HepG2 (cell line): ENCODE data around the gene MYL6. TPM values are rescaled to one million over a fixed set of nuclear protein-coding genes. Genes with fewer than 3 reads are reported as not detected.

Experiments
- ATF1 ChIP-seq: IDR thresholded peaks from 2 replicates; pipeline ENCODE4 v1.6.1; 2016; ENCODE audit warnings: mild to moderate bottlenecking, control low read depth
- ATF7-NPFF ChIP-seq: sonication (generic); formaldehyde crosslinking; IDR thresholded peaks from 2 replicates; pipeline ENCODE4 v1.8.1; 2023; ENCODE audit warnings: mild to moderate bottlenecking, low read depth, missing genetic modification reagents, moderate library complexity
- DPF2 ChIP-seq: sonication (generic); formaldehyde crosslinking; IDR thresholded peaks from 2 replicates; pipeline ENCODE4 v1.4.0; 2020; ENCODE audit warnings: mild to moderate bottlenecking, low read depth, missing genetic modification reagents, borderline replicate concordance
- GABPB1 ChIP-seq: IDR thresholded peaks from 2 replicates; pipeline ENCODE4 v1.6.1; 2016; ENCODE audit warnings: mild to moderate bottlenecking, missing genetic modification reagents, moderate library complexity, missing compliant biosample characterization
- HES4 ChIP-seq: sonication (generic); formaldehyde crosslinking; IDR thresholded peaks from 2 replicates; pipeline ENCODE4 v1.9.0; 2021; ENCODE audit warnings: mild to moderate bottlenecking, missing genetic modification reagents, borderline replicate concordance
- HINFP ChIP-seq: sonication (generic); formaldehyde crosslinking; IDR thresholded peaks from 2 replicates; pipeline ENCODE4 v1.4.0; 2020; ENCODE audit warnings: low read depth, mild to moderate bottlenecking, missing genetic modification reagents
- HOXA5 ChIP-seq: sonication (generic); formaldehyde crosslinking; IDR thresholded peaks from 2 replicates; pipeline ENCODE4 v1.4.0; 2020; ENCODE audit warnings: missing genetic modification reagents
- IKZF5 ChIP-seq: IDR thresholded peaks from 2 replicates; pipeline ENCODE4 v1.6.1; 2018; ENCODE audit warnings: missing genetic modification reagents, mild to moderate bottlenecking, missing compliant biosample characterization
- IRF9 ChIP-seq: sonication (generic); formaldehyde crosslinking; IDR thresholded peaks from 2 replicates; pipeline ENCODE4 v1.8.0; 2022; ENCODE audit warnings: missing genetic modification reagents, mild to moderate bottlenecking, borderline replicate concordance
- MAZ ChIP-seq, 2 experiments: sonication (generic) in 1 of 2; formaldehyde crosslinking in 1 of 2; IDR thresholded peaks; 2 replicates each; pipeline versions ENCODE4 v1.5.0 to v1.6.1; 2012 to 2020; ENCODE audit warnings: low read depth in 2 of 2, mild to moderate bottlenecking in 2 of 2, borderline replicate concordance in 1 of 2, improper control_type of control experiment in 1 of 2, low read length in 1 of 2, missing genetic modification reagents in 1 of 2, moderate library complexity in 1 of 2
- MBNL3 ChIP-seq: fragments of 250-450 bp; sonication (Bioruptor Pico); conservative IDR thresholded peaks from 2 replicates; pipeline ENCODE4 v1.8.0; 2022; ENCODE audit warnings: mild to moderate bottlenecking, inconsistent platforms
- NR2F1 ChIP-seq, 2 experiments: fragments of 450-650 bp in 1 of 2; formaldehyde crosslinking in 1 of 2; IDR thresholded peaks; 2 replicates each; pipeline versions ENCODE4 v1.5.0 to v1.6.1; 2016 to 2020; ENCODE audit warnings: mild to moderate bottlenecking in 1 of 2, missing compliant biosample characterization in 1 of 2, missing genetic modification reagents in 1 of 2, moderate library complexity in 1 of 2
- NR2F2 ChIP-seq: IDR thresholded peaks from 2 replicates; pipeline ENCODE4 v1.6.1; 2012; ENCODE audit warnings: low read depth, inconsistent platforms, borderline replicate concordance
- TCF7L2 ChIP-seq: IDR thresholded peaks from 2 replicates; pipeline ENCODE4 v1.6.1; 2011; ENCODE audit warnings: mild to moderate bottlenecking, low read depth, low read length, moderate library complexity
- TFE3 ChIP-seq: IDR thresholded peaks from 2 replicates; pipeline ENCODE4 v1.6.1; 2016
- ZKSCAN1 ChIP-seq: fragments of 150-350 bp; IDR thresholded peaks from 2 replicates; pipeline ENCODE4 v1.6.1; 2014; ENCODE audit warnings: low read length
- ZMAT5 ChIP-seq: sonication (generic); formaldehyde crosslinking; IDR thresholded peaks from 2 replicates; pipeline ENCODE4 v1.5.0; 2020; ENCODE audit warnings: mild to moderate bottlenecking, low read depth, missing genetic modification reagents, borderline replicate concordance
- ZNF317 ChIP-seq: sonication (generic); formaldehyde crosslinking; IDR thresholded peaks from 2 replicates; pipeline ENCODE4 v1.5.0; 2020; ENCODE audit warnings: mild to moderate bottlenecking, missing genetic modification reagents
- ZNF567 ChIP-seq: sonication (generic); formaldehyde crosslinking; IDR thresholded peaks from 2 replicates; pipeline ENCODE4 v1.8.1; 2023; ENCODE audit warnings: mild to moderate bottlenecking, missing genetic modification reagents, borderline replicate concordance
- ZNF589 ChIP-seq: sonication (generic); formaldehyde crosslinking; conservative IDR thresholded peaks from 2 replicates; pipeline ENCODE4 v1.8.0; 2022; ENCODE audit warnings: mild to moderate bottlenecking, moderate library complexity, missing genetic modification reagents
- ZNF839 ChIP-seq: sonication (generic); formaldehyde crosslinking; IDR thresholded peaks from 2 replicates; pipeline ENCODE4 v1.4.0; 2020; ENCODE audit warnings: missing genetic modification reagents, mild to moderate bottlenecking, borderline replicate concordance
- ZNF841 ChIP-seq: sonication (generic); formaldehyde crosslinking; IDR thresholded peaks from 2 replicates; pipeline ENCODE4 v1.8.1; 2023; ENCODE audit warnings: missing genetic modification reagents, borderline replicate concordance
- ZNF891 ChIP-seq: sonication (generic); formaldehyde crosslinking; IDR thresholded peaks from 2 replicates; pipeline ENCODE4 v1.5.0; 2020; ENCODE audit warnings: mild to moderate bottlenecking, missing genetic modification reagents
- polyA plus RNA-seq, 8 experiments: library from polyadenylated mRNA; depleted of rRNA in 3 of 8; stranded (reverse) in 7 of 8; unstranded in 1 of 8; fragments of >200 nt; fragmentation: Illumina TruSeq in 4 of 8; extraction: Trizol in 4 of 8; gene quantifications; 2 replicates each; pipeline versions ENCODE4 v1.2.1 to v1.2.3, GENCODE V29; 2011 to 2016; ENCODE audit warnings: low read depth in 4 of 8, missing spikeins in 1 of 8, mixed read lengths in 1 of 8; ENCODE audit not compliant: insufficient read depth in 1 of 8
- total RNA-seq, 5 experiments: library from RNA; depleted of rRNA; stranded (reverse); fragments of >200 nt; fragmentation: Illumina TruSeq; extraction: Trizol; gene quantifications; 2 replicates each; pipeline ENCODE4 v1.2.3, GENCODE V29; 2016; ENCODE audit warnings: low read depth in 1 of 5

MYL6 gene
- total and polyA plus RNA-seq, 2 of the 13 experiments (the other 11 are each of a cell fraction or from before 2014, with no cell fraction given): 1,127 to 1,192 TPM

GRCh38 chr12:56189918-56190694, 31.9 kb downstream of the MYL6 start (continued):
- TF ChIP-seq ZNF567 (0 out of 2 replicates have a peak, but pooled peaks have one; percentile 74), TFE3 (CRISPR knock-in tag) (0 out of 2 replicates have a peak, but pooled peaks have one; percentile 41), ZKSCAN1 (no peak), DPF2 (CRISPR knock-in tag) (no peak), ATF7-NPFF (CRISPR knock-in tag) (no peak), IRF9 (CRISPR knock-in tag) (peak; percentile 74; the same call in 1 of the 2 replicates), ZNF839 (CRISPR knock-in tag) (0 out of 2 replicates have a peak, but pooled peaks have one; percentile 41), ZNF317 (CRISPR knock-in tag) (no peak), IKZF5 (CRISPR knock-in tag) (peak; percentile 45; the same call in 1 of the 2 replicates), ATF1 (CRISPR knock-in tag) (0 out of 2 replicates have a peak, but pooled peaks have one; percentile 39), NR2F2 (no peak), HES4 (CRISPR knock-in tag) (0 out of 2 replicates have a peak, but pooled peaks have one; percentile 14), MBNL3 (CRISPR knock-in tag) (no peak), TCF7L2 (no peak), MAZ (IDR thresholded peaks at IDR 0.05; ENCODE audit: borderline replicate concordance, low read depth, low read length) (peak; percentile 12; the same call in 1 of the 2 replicates), MAZ (CRISPR knock-in tag; IDR thresholded peaks at IDR 0.05; ENCODE audit: low read depth) (no peak), ZMAT5 (CRISPR knock-in tag) (no peak), GABPB1 (CRISPR knock-in tag) (peak; percentile 92), ZNF891 (CRISPR knock-in tag) (0 out of 2 replicates have a peak, but pooled peaks have one; percentile 65), HINFP (CRISPR knock-in tag) (no peak), HOXA5 (peak; percentile 76), NR2F1 (CRISPR knock-in tag; IDR thresholded peaks at IDR 0.05) (no peak), ZNF589 (CRISPR knock-in tag) (0 out of 2 replicates have a peak, but pooled peaks have one; percentile 56), ZNF841 (CRISPR knock-in tag) (no peak)
